Measurements from ENCODE around the gene TANC1.
A peak's percentile ranks its signal among the peaks of the same experiment; 100 is the strongest.

Gene TANC1

DNA sequence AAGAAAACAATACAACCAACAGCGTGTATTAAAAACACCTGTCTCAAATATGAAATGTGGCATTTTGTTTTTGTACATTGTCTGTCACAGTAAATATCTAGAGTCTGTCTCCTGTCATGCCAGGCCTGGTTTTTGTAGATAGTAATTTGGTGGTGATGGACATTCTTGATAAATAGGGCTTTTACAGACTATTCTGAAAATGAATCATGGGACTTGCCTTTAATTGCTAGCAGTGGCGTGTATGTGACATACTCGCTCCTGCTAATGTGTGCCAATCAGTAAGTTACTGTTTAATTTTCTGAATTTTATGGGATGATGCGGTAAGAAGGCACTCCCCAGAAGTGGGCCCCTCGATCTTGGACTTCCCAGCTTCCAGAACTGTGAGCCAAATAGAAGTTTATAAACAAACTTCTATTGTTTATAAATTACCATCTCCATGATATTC is 83.7 kb downstream of the TANC1 start:
- H3K4me1 ChIP-seq (ENCODE audit: control extremely low read depth in 1 of 4, control insufficient read depth in 4 of 4, insufficient read depth in 4 of 4, low read length in 3 of 4), result peaks cover 0 to under 1% (median under 1%) of the 10 kb centered on the region in 4 experiments
- no peaks in the 10 kb centered on the region for H3K27me3 ChIP-seq (replicated peaks in 2 of 5; ENCODE audit: control insufficient read depth in 4 of 5, insufficient read depth in 5 of 5, low read length in 4 of 5)
- H3K27ac ChIP-seq (ENCODE audit: insufficient read depth in 1 of 2, low read depth in 1 of 2, low read length in 2 of 2, poor library complexity in 1 of 2, severe bottlenecking in 2 of 2), result no peak overlapping the region
- no peaks in the 10 kb centered on the region for H3K9me3 ChIP-seq (ENCODE audit: control extremely low read depth in 1 of 5, control insufficient read depth in 4 of 5, insufficient read depth in 2 of 5, low read depth in 1 of 5, low read length in 4 of 5)
- 90% methylated on average over 2 of the region's 5 CpGs for WGBS (ENCODE audit: insufficient coverage)
- H3K36me3 ChIP-seq (ENCODE audit: control insufficient read depth in 4 of 4, insufficient read depth in 4 of 4, low read length in 3 of 4), result no peaks in the 10 kb centered on the region
- DNase-seq, result peak in 1 of 3 donors; percentile 6
- ChIA-PET CTCF (interaction anchor here (1.2 to 1.4 kb wide), 2 partner anchors 19 to 67 kb away, joined by 6 read pairs; no protein-coding TSS in a partner anchor), POLR2A (no interaction called here)
- no peak overlapping the region for H3K4me3 ChIP-seq (ENCODE audit: control insufficient read depth in 1 of 7, extremely low read depth in 1 of 7, insufficient read depth in 4 of 7, low read depth in 2 of 7, low read length in 6 of 7)

DNA sequence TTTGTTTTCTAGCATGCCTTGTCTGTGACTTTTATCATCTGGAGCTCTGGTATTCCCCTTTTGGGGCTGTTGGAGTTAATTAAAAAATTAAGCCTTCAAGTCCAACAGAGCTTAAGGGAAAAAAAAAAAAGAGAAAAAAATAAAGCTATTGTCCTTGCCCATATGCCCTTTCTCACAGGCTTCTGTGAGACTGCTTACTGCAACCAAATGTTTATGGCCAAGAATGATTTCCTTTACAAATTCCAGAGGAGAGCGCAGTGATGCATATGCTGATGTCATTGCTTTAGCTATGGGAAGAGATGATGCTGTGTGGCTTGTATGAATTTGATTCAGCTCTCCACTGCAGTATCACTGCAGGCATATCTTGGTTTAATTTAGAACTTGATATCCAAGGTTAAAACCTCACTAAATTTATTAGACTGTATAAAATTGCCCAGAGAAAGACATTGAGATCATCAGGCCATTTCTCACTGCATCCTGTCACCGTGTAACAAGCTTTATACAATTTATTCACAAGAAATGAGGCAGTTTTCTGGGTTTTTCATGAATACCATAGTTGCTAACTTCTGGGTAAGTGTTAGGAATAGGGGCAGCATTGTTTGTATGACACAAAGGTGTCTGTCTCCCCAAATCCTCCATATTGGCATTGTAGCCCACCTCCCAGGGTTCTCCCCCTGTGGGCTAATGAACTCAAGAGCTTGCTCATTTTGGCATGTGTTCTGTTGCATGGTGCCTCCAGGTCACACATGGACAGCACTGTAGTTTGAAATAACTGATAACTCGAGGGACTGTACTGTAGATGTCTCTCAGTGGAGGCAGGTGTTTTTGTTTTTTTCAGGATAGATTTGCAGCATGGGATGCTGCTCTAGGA is 85.0 kb downstream of the TANC1 start:
- Histone ChIP-seq H3K9me3 (ENCODE audit: control extremely low read depth in 1 of 5, control insufficient read depth in 4 of 5, insufficient read depth in 2 of 5, low read depth in 1 of 5, low read length in 4 of 5) (no peaks in the 10 kb centered on the region), H3K4me1 (ENCODE audit: control extremely low read depth in 1 of 4, control insufficient read depth in 4 of 4, insufficient read depth in 4 of 4, low read length in 3 of 4) (no peaks in the 10 kb centered on the region), H3K27ac (ENCODE audit: insufficient read depth in 1 of 2, low read depth in 1 of 2, low read length in 2 of 2, poor library complexity in 1 of 2, severe bottlenecking in 2 of 2) (no peak overlapping the region), H3K4me3 (ENCODE audit: control insufficient read depth in 1 of 7, extremely low read depth in 1 of 7, insufficient read depth in 4 of 7, low read depth in 2 of 7, low read length in 6 of 7) (no peak overlapping the region), H3K36me3 (ENCODE audit: control insufficient read depth in 4 of 4, insufficient read depth in 4 of 4, low read length in 3 of 4) (no peaks in the 10 kb centered on the region), H3K27me3 (replicated peaks in 2 of 5; ENCODE audit: control insufficient read depth in 4 of 5, insufficient read depth in 5 of 5, low read length in 4 of 5) (no peaks in the 10 kb centered on the region)
- CTCF ChIA-PET, result interaction anchor here (0.7 to 1.2 kb wide), 3 partner anchors 25 to 67 kb away, joined by 3 to 4 read pairs (median 4); no protein-coding TSS in a partner anchor
- POLR2A ChIA-PET, result no interaction called here
- no peak for DNase-seq
- 100% methylated on average over 1 of the region's 3 CpGs for WGBS (ENCODE audit: insufficient coverage)

DNA sequence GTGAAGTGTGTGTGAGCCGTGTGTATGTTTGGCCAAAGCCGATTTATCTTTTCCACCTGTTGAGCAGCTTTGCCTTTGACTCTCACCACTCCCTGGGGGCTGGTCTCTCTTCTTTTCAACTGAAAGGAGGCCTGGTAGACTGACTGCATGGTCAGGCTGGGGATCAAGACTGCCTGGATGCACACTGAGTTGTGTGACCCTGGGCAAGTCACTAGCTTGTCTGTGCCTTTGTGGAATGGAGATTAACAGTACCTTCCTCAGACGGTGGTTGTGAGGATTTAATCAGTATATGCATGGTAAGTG is 85.5 kb downstream of the TANC1 start:
- POLR2A ChIA-PET, result no interaction called here
- Histone ChIP-seq H3K36me3 (ENCODE audit: control insufficient read depth in 4 of 4, insufficient read depth in 4 of 4, low read length in 3 of 4) (no peaks in the 10 kb centered on the region), H3K9me3 (ENCODE audit: control extremely low read depth in 1 of 5, control insufficient read depth in 4 of 5, insufficient read depth in 2 of 5, low read depth in 1 of 5, low read length in 4 of 5) (no peaks in the 10 kb centered on the region), H3K27ac (ENCODE audit: insufficient read depth in 1 of 2, low read depth in 1 of 2, low read length in 2 of 2, poor library complexity in 1 of 2, severe bottlenecking in 2 of 2) (no peak overlapping the region), H3K4me1 (ENCODE audit: control extremely low read depth in 1 of 4, control insufficient read depth in 4 of 4, insufficient read depth in 4 of 4, low read length in 3 of 4) (no peaks in the 10 kb centered on the region), H3K4me3 (ENCODE audit: control insufficient read depth in 1 of 7, extremely low read depth in 1 of 7, insufficient read depth in 4 of 7, low read depth in 2 of 7, low read length in 6 of 7) (no peak overlapping the region), H3K27me3 (replicated peaks in 2 of 5; ENCODE audit: control insufficient read depth in 4 of 5, insufficient read depth in 5 of 5, low read length in 4 of 5) (no peaks in the 10 kb centered on the region)
- WGBS (ENCODE audit: insufficient coverage), result 75% methylated on average over 1 of the region's 3 CpGs
- CTCF ChIA-PET, result interaction anchor here (1.2 kb wide), 1 partner anchor 65 kb away, joined by 4 read pairs; no protein-coding TSS in a partner anchor
- DNase-seq, result no peak

DNA sequence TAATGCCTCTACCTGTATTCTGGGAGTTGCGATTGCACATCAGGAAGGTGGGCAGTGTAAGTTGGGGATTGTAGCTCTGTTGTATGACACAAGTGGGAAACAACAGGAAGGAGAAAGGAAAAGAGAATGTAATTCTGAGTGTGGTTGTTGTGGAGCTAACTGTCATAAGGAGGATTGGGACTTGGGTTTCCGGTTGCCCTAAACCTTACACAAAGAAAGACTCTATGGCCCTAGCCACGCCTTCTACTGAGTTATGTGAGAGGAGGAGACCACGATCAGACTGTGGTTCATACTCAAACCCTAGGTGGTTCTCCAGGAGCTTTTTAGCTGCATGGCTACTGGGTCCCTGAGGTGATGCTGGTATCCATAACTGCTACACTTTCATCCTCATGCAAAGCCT is 86.5 kb downstream of the TANC1 start:
- H3K4me1 ChIP-seq (ENCODE audit: control extremely low read depth in 1 of 4, control insufficient read depth in 4 of 4, insufficient read depth in 4 of 4, low read length in 3 of 4), result no peaks in the 10 kb centered on the region
- no peaks in the 10 kb centered on the region for H3K27me3 ChIP-seq (replicated peaks in 2 of 5; ENCODE audit: control insufficient read depth in 4 of 5, insufficient read depth in 5 of 5, low read length in 4 of 5)
- H3K36me3 ChIP-seq (ENCODE audit: control insufficient read depth in 4 of 4, insufficient read depth in 4 of 4, low read length in 3 of 4), result no peaks in the 10 kb centered on the region
- WGBS (ENCODE audit: insufficient coverage), result 75% methylated on average over 2 of the region's 4 CpGs
- no peak overlapping the region for H3K4me3 ChIP-seq (ENCODE audit: control insufficient read depth in 1 of 7, extremely low read depth in 1 of 7, insufficient read depth in 4 of 7, low read depth in 2 of 7, low read length in 6 of 7)
- no peak for DNase-seq
- ChIA-PET CTCF (interaction anchor here (1.2 to 1.4 kb wide), 3 partner anchors 11 to 75 kb away, joined by 3 to 4 read pairs (median 3); no protein-coding TSS in a partner anchor), POLR2A (no interaction called here)
- no peak overlapping the region for H3K27ac ChIP-seq (ENCODE audit: insufficient read depth in 1 of 2, low read depth in 1 of 2, low read length in 2 of 2, poor library complexity in 1 of 2, severe bottlenecking in 2 of 2)
- no peaks in the 10 kb centered on the region for H3K9me3 ChIP-seq (ENCODE audit: control extremely low read depth in 1 of 5, control insufficient read depth in 4 of 5, insufficient read depth in 2 of 5, low read depth in 1 of 5, low read length in 4 of 5)

DNA sequence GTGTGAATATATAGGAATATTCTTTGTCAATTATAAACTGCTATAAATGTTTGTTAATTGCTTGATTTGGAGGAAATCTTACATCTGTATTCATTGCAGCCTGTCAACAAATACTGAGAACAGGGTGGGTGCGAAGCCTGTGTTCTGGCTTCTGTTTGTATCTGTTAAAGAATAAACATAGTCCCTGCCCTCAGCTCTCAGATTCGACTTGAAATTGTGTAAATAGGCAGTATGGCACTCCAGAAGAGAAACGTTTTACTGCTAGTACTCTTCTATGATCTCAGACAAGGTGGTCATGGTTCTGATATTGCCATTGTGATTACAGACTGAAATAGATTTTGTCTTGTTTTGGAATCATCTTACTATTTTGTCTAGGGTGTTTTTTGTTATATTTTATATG is 92.1 kb downstream of the TANC1 start:
- no peaks in the 10 kb centered on the region for H3K36me3 ChIP-seq (ENCODE audit: control insufficient read depth in 4 of 4, insufficient read depth in 4 of 4, low read length in 3 of 4)
- no peaks in the 10 kb centered on the region for H3K27me3 ChIP-seq (replicated peaks in 2 of 5; ENCODE audit: control insufficient read depth in 4 of 5, insufficient read depth in 5 of 5, low read length in 4 of 5)
- no peak overlapping the region for H3K27ac ChIP-seq (ENCODE audit: insufficient read depth in 1 of 2, low read depth in 1 of 2, low read length in 2 of 2, poor library complexity in 1 of 2, severe bottlenecking in 2 of 2)
- CTCF ChIA-PET, result no interaction called here
- peaks cover 0 to 11% (median 3%) of the 10 kb centered on the region in 4 experiments for H3K4me1 ChIP-seq (ENCODE audit: control extremely low read depth in 1 of 4, control insufficient read depth in 4 of 4, insufficient read depth in 4 of 4, low read length in 3 of 4)
- H3K4me3 ChIP-seq (ENCODE audit: control insufficient read depth in 1 of 7, extremely low read depth in 1 of 7, insufficient read depth in 4 of 7, low read depth in 2 of 7, low read length in 6 of 7), result no peak overlapping the region
- POLR2A ChIA-PET, result no interaction called here
- no peak for DNase-seq
- WGBS (ENCODE audit: insufficient coverage), result 97% methylated on average over 3 of the region's 3 CpGs
- H3K9me3 ChIP-seq (ENCODE audit: control extremely low read depth in 1 of 5, control insufficient read depth in 4 of 5, insufficient read depth in 2 of 5, low read depth in 1 of 5, low read length in 4 of 5), result no peaks in the 10 kb centered on the region

DNA sequence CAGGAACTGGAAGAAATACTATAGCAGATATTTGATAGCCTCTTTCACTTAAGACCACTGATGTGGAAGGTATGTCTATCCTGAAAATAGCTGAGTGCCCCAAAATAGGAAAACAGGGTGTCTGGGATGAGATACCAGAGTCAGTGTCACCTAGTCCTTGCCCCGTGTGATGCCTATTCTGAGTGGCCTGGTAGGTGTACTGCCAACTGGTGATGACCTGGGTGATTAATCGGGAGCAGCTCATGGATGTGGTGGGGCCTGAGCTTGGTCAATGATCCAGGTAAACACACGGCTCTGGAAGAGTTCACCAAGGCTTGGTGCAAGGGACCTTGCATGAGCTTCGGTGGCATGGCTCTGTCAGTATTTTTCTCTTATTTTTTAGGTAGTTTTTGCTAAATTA is 95.2 kb downstream of the TANC1 start:
- CTCF ChIA-PET, result interaction anchor here (0.7 to 2.5 kb wide), 4 partner anchors 8 to 53 kb away, joined by 4 to 16 read pairs (median 6); no protein-coding TSS in a partner anchor

More for the DNA sequence above, 95.2 kb downstream of the TANC1 start:
- Histone ChIP-seq H3K27ac (ENCODE audit: insufficient read depth in 1 of 2, low read depth in 1 of 2, low read length in 2 of 2, poor library complexity in 1 of 2, severe bottlenecking in 2 of 2) (no peak overlapping the region), H3K4me3 (ENCODE audit: control insufficient read depth in 1 of 7, extremely low read depth in 1 of 7, insufficient read depth in 4 of 7, low read depth in 2 of 7, low read length in 6 of 7) (no peak overlapping the region), H3K36me3 (ENCODE audit: control insufficient read depth in 4 of 4, insufficient read depth in 4 of 4, low read length in 3 of 4) (no peaks in the 10 kb centered on the region), H3K9me3 (ENCODE audit: control extremely low read depth in 1 of 5, control insufficient read depth in 4 of 5, insufficient read depth in 2 of 5, low read depth in 1 of 5, low read length in 4 of 5) (no peaks in the 10 kb centered on the region), H3K4me1 (ENCODE audit: control extremely low read depth in 1 of 4, control insufficient read depth in 4 of 4, insufficient read depth in 4 of 4, low read length in 3 of 4) (peaks cover 0 to 11% (median 3%) of the 10 kb centered on the region in 4 experiments), H3K27me3 (replicated peaks in 2 of 5; ENCODE audit: control insufficient read depth in 4 of 5, insufficient read depth in 5 of 5, low read length in 4 of 5) (no peaks in the 10 kb centered on the region)
- no peak for DNase-seq
- POLR2A ChIA-PET, result no interaction called here
- WGBS (ENCODE audit: insufficient coverage), result 94% methylated on average over 2 of the region's 4 CpGs

All from common myeloid progenitor, CD34-positive (primary cell).